ENCODE measurements around the gene ENOX1.

Gene ENOX1

DNA sequence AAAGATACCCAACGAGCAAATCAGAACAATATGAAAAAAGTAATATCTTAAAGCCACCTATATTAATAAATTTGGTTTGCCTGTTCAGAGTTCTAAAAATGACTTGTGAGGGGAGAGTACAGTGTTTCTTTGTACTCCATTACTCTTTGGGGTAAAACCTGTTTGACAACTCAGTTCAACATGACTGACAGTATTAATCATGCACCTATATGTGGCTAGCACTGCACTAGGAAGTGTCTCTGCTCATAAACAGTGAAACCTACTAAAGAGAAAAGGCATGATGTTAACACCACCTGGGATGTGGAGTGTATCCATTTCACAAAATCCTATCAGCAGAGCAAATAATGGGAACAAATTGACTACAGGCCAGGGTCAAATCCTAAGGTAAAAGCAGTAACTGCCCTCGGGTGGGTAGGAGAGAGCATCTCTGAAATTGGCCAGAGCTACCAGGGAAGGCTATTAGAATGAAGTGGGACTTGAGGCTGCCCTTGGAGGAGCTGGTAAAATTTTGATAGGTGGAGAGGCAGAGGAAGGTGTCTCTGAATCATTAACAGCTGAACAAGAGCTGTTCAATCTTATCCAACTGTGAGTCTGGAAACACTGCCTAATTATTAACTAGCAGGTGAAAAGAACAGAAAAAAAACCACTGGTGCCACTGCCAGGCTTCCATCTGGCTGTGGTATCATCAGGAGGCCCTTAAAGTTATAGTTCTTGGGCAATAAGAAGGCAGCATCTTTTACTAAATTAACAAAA, 398.3 kb downstream of the ENOX1 start:
- DNase-seq (ENCODE audit: low spot score) = peak; percentile 85

DNA sequence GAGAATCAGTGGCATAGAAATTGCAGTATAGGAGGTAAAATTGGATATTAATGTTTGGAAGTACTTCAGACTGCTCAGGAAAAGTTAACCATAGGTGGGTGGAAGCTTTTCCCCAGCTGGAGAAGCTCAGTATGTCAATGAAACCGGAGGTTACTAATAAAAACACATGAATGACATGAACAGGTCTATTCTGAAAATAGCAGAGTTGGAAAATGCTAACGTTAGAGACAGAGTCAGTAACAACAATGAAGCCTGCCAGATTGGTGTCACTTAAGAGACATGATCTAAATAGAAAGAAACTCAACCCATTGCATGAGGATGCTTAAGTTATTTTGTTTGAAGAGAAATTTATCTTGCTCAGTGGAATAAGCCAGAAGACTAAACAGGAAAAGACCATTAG, 398.9 kb downstream of the ENOX1 start:
- DNase-seq (ENCODE audit: low spot score) = no peak

DNA sequence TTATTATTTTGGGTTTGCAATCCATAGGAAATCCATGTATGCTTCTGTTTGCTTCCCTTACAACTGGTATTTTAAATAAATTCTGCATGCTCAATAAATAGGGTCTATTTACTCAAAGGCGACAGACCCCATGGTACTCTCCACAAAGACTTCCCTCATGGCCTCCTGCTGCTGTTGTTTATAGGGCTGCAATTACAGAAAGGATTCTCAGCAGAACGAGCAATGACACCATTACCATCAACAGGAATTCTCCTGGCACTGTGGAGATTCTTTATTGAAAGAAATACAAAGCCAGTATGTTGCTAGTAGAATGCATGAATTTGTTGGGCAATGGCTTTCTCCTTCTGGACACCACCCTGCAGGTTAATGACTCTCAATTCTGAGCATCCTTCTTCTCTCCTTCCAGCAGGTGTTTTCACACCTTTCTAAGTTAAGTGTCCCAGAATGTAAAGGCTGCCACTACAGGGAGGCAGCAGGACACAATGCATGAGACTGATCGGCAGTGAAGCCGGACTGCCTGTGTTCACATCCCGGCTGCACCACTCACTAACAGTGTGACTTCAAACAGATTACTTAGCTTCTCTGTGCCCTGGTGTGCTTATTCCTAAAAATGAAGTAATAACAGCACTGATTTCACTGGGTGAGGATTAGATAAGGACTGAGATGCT, 403.1 kb downstream of the ENOX1 start:
- DNase-seq (ENCODE audit: low spot score) = no peak

DNA sequence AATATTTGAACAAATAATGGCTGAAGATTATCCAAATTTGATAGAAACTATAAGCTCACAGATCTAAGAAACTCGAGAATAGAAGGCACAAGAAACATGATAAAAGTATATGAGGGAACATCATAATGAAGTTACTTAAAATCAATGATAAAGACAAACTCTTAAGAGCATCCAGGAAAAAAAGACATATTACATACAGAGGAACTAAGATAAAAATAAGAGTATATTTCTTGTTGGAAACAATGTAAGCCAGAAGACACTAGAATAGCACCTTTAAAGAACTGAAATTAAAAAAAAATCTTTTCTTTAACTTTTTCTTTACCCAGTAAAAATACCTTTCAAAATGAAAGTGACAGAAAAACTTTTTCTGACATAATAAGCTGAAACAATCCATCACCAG, 407.0 kb downstream of the ENOX1 start:
- DNase-seq (ENCODE audit: low spot score) = no peak

DNA sequence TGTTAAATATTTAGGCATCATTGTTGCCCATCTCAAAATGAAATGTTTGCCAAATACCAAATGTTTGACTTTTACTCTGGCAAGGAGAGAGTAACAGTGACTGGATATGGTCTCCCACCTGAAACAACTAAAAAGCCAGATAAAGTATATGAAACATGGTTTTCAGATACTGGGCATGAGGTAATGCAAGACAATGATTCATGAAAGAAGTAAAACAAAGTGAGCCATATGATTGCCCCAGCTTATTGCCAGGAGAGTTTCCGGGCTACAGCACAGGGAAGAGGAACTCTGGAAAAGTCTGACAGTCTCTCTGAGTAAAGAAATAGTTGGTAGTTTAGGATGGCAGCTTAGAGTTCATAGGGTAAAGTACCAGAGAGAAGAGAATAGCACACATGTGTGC, 408.8 kb downstream of the ENOX1 start:
- DNase-seq (ENCODE audit: low spot score) = peak; percentile 68

DNA sequence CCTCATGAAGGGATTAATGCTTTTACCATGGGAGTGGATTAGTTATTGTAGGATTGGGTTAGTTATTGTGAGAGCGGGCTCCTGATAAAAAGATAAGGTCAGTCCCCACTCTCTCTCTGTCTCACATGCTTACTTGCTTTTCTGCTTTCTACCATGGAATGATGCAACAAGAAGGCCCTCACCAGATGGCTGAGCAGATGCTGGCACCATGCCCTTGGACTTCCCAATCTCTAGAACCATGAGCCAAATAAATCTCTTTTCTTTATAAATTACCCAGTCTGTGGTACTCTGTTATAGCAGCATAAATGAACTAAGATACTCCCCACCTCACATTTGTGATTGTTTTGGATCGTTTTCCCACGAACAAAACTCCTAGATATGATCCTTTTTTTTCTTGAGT, 409.6 kb downstream of the ENOX1 start:
- no peak for DNase-seq (ENCODE audit: low spot score)

DNA sequence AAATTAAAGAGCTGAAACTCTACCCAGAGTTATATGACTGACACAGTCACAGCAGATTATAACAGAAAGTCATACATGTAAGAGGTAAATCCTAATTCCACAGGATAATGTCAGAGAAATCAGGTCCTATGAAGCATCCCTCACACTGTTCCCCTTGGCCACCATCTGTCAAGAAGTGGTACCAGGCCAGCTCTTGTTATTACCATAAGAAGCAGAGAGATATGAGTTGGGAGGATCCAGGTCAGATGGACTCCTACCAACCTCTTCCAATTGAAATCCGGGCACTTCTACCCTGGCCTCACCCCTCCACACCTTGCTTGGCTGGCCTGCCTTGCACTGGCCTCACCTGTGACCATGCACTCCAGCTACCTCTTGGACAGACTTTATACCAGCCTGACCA, 410.2 kb downstream of the ENOX1 start:
- no peak for DNase-seq (ENCODE audit: low spot score)

DNA sequence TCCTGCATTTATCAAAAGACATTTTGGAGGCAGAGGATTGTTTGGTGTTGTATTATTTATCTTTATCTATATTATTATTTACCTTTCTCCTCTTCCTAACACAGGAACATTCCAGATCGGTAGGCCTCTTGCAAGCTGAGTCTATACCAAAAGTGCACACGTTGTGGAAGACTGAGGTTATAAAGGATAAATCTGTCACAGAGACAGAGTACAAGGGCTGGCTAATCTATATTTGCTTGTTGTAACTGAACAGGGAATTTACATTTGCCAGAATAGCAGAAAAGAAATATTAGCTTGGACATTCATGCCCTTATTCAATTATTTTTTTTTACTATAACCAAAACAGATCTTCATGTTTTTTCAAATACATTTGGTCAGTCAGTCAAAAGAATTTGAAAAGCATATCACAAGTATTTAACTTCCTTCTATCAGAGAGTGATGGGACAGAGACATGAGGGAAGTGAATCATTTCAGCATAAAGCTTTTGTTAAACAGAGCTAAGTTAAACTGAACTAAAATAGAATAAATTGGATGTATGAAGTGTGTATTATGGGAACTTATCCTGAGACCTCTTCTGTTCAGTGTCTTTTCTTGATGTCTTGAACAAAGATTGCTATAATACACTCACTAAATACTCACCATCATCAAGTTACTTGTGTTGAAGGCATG, 410.8 kb downstream of the ENOX1 start:
- no peak for DNase-seq (ENCODE audit: low spot score)

DNA sequence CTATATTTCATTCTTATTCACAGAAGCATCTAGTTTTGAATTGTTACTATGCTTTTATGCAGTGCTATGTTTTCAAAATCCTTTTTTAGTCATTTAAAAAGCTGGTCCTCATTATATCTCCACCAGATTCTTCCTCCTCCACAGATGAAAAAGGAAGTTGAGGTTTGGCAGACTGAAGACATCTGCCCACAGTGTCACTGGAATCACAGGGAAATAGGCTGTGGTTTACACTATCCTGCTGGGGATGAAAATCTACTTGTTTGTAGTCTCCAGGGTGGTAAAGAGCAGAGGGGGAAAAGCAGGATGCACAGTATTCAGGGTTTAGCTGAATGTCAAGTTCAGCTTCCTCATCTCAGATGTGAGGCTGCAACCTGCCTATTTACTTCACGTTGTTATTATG, 412.2 kb downstream of the ENOX1 start:
- DNase-seq (ENCODE audit: low spot score) = peak; percentile 19

DNA sequence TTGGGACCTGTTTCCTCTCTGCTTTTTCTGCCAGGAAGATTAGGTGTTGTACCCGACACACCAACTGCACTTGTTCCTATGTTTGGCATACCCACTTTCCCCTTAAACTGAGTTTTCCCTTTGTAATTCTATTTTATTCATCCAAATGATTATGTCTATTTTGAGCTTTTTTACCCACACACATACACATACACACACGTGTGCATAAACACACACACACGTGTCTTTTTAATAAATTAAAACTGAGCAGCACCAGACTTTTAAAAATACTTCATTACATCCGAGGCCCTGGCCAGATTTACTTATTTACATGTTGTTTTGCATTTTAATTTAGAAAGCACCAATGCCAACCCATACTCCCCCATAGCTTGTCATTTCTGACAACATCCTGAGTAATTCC, 413.4 kb downstream of the ENOX1 start:
- DNase-seq (ENCODE audit: low spot score) = no peak

DNA sequence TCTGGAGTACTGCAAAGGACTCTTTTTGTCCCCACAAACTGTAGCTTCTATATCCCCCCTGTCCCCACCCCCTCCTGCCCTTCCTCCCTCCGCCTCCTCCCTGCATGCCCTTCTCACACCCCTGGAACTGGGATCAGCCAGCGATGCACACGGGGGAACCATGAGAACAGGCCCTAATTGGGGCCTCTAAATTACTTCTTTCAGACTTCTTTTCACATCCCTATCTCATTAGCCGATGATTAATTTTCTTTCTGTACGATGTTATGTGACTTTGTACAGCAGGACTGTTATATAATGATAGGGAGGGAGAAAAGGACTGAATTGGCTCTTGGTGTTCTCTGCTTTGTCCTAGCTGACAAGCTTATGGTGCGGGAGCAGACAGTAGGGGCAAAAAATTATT, 415.9 kb downstream of the ENOX1 start:
- DNase-seq (ENCODE audit: low spot score) = no peak

DNA sequence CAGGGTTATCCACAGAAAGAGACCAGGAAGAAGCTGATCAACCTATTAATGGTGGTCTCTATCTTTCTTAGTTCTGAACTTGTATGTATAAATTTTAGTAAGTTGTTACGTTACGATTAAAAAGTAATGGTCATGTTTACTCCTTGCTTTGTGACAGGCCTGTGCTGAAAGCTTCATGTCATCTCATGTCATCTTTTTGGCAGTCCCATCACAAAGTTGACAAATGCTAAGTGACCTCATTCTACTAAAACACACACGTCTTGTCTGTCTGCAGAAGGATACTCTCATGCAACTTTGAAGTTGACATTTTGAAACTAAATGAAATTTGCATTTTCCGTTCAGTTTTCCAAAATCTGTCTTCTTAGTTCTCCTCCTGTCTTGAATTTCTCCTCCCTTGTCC, 417.5 kb downstream of the ENOX1 start:
- no peak for DNase-seq (ENCODE audit: low spot score)

DNA sequence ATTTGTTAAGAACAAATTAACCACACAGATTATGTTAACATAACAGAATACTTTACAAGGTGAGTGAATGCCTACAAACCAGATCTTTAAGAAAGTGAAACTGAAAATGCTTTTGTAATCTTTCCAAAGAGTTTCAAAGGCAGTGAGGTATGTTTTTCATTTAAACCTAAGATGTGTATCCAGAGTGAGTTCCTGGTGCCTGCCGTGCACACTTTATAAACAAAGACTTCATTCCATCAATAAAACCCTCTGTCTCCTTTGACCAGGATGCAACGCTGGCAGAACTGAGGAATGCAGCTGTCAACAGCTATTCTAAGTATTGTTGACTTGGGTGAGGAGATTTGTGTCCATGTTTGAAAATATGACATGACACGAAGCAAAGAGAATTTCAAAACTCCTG, 418.8 kb downstream of the ENOX1 start:
- peak; percentile 21 for DNase-seq (ENCODE audit: low spot score)

DNA sequence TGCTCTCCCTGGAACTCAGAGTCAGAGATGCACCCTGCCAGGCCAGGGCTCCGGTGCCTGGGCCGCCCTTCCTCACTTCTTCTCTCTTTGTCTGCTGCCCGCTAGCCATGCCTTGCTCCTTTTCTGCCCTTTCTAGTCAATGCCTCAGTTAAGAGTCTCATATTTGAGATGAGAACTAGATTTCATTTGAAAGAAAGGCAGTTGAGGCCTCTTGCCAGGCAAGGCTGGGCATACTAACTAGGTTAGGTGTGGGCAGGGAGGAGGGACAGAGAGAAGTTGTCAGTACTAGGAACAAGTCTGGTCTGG, 421.8 kb downstream of the ENOX1 start:
- DNase-seq (ENCODE audit: low spot score) = no peak

DNA sequence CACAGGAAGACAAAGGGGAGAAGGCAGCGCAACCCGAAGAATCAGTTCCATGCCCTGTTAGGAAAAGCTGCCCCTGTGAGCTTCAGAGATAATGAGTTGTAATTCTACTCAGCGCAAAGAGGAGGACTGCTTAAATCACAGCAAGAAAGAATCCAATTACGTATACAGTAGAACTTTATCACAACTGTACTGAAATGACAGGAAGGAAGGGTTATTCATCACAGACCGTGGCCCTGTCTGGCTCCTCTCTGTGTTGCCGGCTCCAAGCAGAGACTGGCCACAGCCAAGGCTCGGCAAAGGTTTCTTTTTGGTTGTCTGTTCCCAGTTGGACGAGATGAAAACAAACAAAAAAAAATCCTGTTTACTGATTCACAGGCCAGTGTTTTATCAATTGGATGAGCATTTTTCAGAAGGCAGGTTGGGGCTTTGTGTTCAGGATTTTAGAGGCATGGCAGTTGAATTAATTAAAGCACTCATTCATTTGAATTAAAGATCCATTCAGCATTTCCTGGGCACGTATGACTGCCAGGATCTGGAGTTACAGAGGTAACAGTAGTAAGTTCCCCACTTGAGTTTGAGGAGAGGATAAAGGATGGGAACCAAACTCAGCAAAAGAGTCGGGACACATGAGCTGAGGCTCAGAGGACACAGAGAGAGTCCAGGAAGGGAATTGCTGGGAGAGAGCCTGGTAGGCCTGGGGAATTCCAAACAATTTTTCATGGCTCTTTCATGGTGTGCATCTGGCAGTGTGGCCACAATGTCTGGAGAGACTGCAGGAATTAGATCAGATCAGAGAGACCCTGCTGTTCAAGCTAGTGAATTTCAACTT, 422.3 kb downstream of the ENOX1 start:
- peak; percentile 23 for DNase-seq (ENCODE audit: low spot score)

DNA sequence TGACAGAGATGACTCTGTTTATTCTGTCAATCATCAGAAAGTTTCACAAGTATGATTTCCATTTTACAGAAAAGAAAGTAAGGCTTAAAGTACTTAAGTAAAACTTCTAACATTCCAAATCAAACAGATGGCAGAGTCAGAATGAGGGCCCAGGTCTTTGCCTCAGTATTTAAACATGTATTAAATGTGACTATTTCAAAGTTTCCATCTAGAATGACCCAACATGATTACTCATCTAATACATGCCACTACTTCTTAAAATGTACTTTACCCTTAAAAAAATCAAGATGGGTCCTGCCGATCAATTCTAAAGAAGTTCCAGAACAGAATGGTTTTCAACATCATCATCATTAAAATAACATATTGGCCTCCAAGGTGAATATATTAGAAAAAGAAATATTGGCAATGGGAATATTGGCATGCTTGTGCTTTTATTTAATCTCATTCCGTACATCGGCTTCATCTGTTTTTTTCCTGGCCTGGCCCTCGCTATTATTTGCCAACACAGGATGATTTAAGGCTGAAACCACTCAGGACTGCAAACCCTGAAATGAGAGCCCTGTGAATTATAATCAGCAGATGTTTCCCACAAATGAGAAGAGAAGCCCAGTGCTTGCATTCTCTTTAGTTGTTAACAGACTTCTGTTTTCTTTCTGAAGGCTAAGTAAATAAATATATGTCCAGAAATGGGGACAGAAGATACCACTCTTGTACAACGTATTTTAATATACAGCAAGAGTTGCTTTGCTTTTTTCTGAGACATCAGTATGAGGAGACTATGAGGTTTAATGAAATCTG, 423.4 kb downstream of the ENOX1 start:
- no peak for DNase-seq (ENCODE audit: low spot score)

DNA sequence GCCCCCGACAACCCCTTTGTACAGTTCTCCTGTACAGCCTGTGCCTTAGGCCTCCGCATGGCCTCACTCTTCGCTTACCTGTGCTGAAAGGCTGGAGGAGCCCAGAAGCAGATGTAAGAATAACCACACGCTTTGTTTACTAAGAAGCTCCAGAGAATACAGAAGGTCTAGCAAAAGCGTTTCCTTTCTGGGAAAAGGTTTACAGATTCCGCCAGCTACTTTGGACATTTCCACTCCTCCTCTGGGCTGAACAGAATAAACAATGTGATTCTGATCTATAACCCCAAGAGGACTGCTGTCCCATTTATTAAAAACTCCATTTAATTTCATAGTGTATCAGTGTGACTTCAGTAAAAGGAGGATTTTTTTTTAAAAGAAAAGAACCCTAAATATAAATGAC, 424.2 kb downstream of the ENOX1 start:
- no peak for DNase-seq (ENCODE audit: low spot score)

DNA sequence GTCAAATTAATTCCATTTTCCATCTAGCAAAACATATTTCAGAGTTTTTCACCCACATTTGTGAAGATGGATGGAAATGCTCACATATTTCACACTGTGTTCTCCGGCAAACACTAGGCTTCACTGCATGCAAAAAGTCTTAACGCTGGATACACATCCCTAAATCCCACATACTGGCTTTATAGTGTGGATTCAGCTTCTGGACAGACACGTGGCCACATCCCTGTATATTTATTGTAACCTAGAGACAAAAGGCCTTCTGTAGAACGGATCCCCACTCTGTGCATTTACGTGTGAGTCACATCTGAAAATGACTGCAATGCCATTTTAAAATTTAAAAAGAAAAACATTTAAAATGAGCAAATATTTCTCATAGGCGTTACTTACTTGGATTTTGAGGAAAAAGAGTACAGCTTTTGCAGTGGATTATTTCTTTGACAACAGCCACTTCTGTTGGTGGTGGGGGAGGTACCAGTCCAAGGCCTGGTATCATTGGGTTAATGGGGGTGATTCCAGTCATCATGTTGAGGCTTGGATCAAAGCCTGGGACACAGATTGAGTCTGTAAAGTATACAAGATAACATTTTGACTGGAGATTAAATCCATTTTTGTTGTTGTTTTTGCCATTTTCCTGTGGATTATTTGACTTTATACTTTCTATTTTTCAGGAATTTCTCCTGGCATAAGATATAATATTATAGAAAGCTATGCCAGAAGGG, 425.7 kb downstream of the ENOX1 start:
- no peak for DNase-seq (ENCODE audit: low spot score)

DNA sequence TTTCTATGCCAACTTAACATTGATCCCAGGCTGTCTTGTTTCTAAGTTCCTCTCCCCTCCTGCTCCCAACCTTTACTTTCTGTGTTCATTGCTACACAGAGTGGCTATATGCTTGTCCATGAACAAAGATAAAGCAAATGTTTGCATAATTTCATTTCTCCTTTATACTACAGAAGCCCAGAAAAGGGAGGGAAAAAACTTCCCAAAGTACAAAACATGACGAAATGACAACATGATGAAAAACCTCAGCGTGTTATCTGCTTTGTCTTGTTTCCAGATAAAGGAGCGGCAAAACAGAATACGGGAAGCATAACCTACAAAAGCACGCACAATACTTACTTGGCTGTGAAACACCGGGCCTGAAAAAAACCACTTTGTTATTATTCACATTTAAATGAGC, 426.6 kb downstream of the ENOX1 start:
- no peak for DNase-seq (ENCODE audit: low spot score)

DNA sequence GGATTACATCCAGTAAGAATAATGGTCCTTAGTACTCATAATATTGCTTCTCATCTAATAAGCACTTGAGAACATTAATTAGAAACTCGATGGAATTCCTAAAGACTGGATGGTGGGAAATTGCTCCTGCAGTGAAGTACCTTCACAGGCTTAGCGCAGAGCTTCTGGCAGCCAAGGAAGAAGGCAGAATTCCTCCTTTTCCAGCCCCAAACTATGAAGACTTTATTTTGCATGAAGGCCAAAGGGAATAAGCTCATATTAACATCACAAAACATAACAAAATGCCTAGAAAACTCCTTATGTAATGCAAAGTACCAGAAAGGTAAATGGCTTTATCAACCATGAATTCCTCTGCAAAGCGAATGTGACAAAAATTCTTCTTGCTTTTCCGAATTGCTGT, 427.2 kb downstream of the ENOX1 start:
- no peak for DNase-seq (ENCODE audit: low spot score)

DNA sequence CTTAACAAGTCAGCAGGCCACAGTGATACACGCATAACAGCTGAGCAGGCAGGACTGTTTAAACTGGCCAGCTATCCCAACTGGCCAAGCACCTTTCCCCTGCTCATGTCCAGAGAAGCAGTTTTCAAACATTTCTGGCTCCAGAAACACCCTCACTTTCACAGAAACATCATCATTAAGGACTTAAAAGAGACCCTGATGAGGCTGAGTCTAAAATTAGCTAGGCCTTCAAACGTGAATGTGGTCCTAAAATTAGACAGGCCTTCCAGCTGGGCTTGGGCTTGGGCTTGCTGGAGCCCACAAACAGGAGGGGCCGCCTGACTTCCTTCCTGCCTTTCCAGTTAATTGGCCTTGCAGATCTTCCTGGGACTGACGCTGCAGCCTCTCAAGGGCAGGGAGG, 429.2 kb downstream of the ENOX1 start:
- no peak for DNase-seq (ENCODE audit: low spot score)

All from kidney tubule cell (primary cell).